Gastroesophageal sphincter (tissue), 4 donors: ENCODE data around the gene SLC19A2. TPM values are rescaled to one million over a fixed set of nuclear protein-coding genes. Genes with fewer than 3 reads are reported as not detected.

Experiments used
- ATAC-seq: fragments of 150-250 bp; one replicate; pipeline ENCODE4 v1.9.1; 2016; ENCODE audit warnings: mild to moderate bottlenecking, moderate library complexity
- H3K27ac ChIP-seq, 4 donors: fragments of 200-600 bp; sonication (generic) in 3 of 4; 1 replicate in 3 of 4; 2 replicates in 1 of 4; pipeline ENCODE4 v1.5.1; 2016 to 2019
- H3K27me3 ChIP-seq: fragments of 200-600 bp; sonication (generic); one replicate; pipeline ENCODE4 v1.5.1; 2019
- H3K36me3 ChIP-seq, 2 donors: fragments of 200-600 bp; sonication (generic); one replicate each; pipeline ENCODE4 v1.5.1; 2019; ENCODE audit warnings: control low read depth in 1 of 2
- H3K4me1 ChIP-seq, 3 donors: fragments of 200-600 bp; sonication (generic); 1 replicate in 2 of 3; 2 replicates in 1 of 3; pipeline ENCODE4 v1.5.1; 2016 to 2019; ENCODE audit warnings: control low read depth in 2 of 3
- H3K4me3 ChIP-seq, 2 donors: fragments of 200-600 bp; sonication (generic); one replicate each; pipeline ENCODE4 v1.5.1; 2019; ENCODE audit warnings: mild to moderate bottlenecking in 1 of 2, moderate library complexity in 1 of 2
- H3K9me3 ChIP-seq, 3 donors: fragments of 200-600 bp; sonication (generic); one replicate each; pipeline ENCODE4 v1.5.1; 2017 to 2019; ENCODE audit warnings: control low read depth in 2 of 3
- CTCF ChIP-seq, 4 experiments: fragments of 200-600 bp in 2 of 4; fragments of 450-650 bp in 2 of 4; sonication (generic) in 1 of 4; IDR thresholded peaks; one replicate each; pipeline ENCODE4 v1.5.1; 2017 to 2019; ENCODE audit warnings: antibody characterized with exemption in 4 of 4, mild to moderate bottlenecking in 2 of 4, moderate library complexity in 2 of 4
- EP300 ChIP-seq: sonication (generic); formaldehyde crosslinking; IDR thresholded peaks from one replicate; pipeline ENCODE4 v1.6.1; 2017; ENCODE audit warnings: antibody characterized with exemption, mild to moderate bottlenecking
- POLR2A ChIP-seq, 2 donors: fragments of 450-650 bp; IDR thresholded peaks; one replicate each; pipeline ENCODE4 v1.6.1; 2017; ENCODE audit warnings: antibody characterized with exemption in 2 of 2, mild to moderate bottlenecking in 2 of 2, moderate library complexity in 1 of 2
- POLR2AphosphoS5 ChIP-seq: sonication (generic); formaldehyde crosslinking; IDR thresholded peaks from one replicate; pipeline ENCODE4 v1.6.1; 2017; ENCODE audit warnings: antibody characterized with exemption
- WGBS, 2 donors: methylation state at CpG; one replicate each; pipeline ENCODE4 v1.1.5; 2018; ENCODE audit warnings: low coverage in 1 of 2; 5-methylcytosine and 5-hydroxymethylcytosine counted together
- total RNA-seq, 4 donors: library from RNA; depleted of rRNA; stranded (reverse); fragments of >200 nt; gene quantifications; one replicate each; pipeline ENCODE4 v1.1.0, GENCODE V29; 2016

SLC19A2 gene
- total RNA-seq, 4 donors from 2014 or later: 17.6 to 47.7 (median 25.9) TPM

- peak; percentile 42 for ATAC-seq
- no peaks in the 10 kb centered on the region for H3K9me3 ChIP-seq
- no peak for TF ChIP-seq POLR2A (IDR thresholded peaks at IDR 0.05)
- no peak for TF ChIP-seq EP300
- TF ChIP-seq CTCF (IDR thresholded peaks at IDR 0.05): no peak
- peak; percentile 43 for TF ChIP-seq POLR2AphosphoS5
Observed at GRCh38 chr1:169484683-169485430, 887 bp downstream of the SLC19A2 start.

GRCh38 chr1:169484101-169484500, 1.6 kb downstream of the SLC19A2 start:
- peak overlapping the region in 3 of 4 donors; percentile 94 to 100 (median 99) for H3K27ac ChIP-seq
- no peaks in the 10 kb centered on the region for H3K36me3 ChIP-seq
- WGBS, 2 donors: 61% methylated on average over 4 of the region's 4 CpGs
- TF ChIP-seq POLR2AphosphoS5 (no peak), POLR2A (IDR thresholded peaks at IDR 0.05) (no peak), CTCF (IDR thresholded peaks at IDR 0.05) (no peak), EP300 (no peak)
- ATAC-seq: no peak
- H3K4me3 ChIP-seq: peak overlapping the region; percentile 86 to 93
- peaks cover 7 to 59% (median 13%) of the 10 kb centered on the region in 3 donors for H3K4me1 ChIP-seq
- H3K9me3 ChIP-seq: no peaks in the 10 kb centered on the region
- H3K27me3 ChIP-seq: no peaks in the 10 kb centered on the region

More at GRCh38 chr1:169484683-169485430, 887 bp downstream of the SLC19A2 start:
- peaks cover 7 to 52% (median 13%) of the 10 kb centered on the region in 3 donors for H3K4me1 ChIP-seq
- H3K36me3 ChIP-seq: no peaks in the 10 kb centered on the region
- H3K4me3 ChIP-seq: peak overlapping the region; percentile 86 to 93
- no peaks in the 10 kb centered on the region for H3K27me3 ChIP-seq
- H3K27ac ChIP-seq: peak overlapping the region; percentile 94 to 100 (median 98)
- 9 to 21% methylated on average over 6 to 11 of the region's 15 CpGs for WGBS, 2 donors

- 39 to 75% methylated on average over 4 to 5 of the region's 5 CpGs for WGBS, 2 donors
- Histone ChIP-seq H3K27me3 (no peaks in the 10 kb centered on the region), H3K27ac (peak overlapping the region in 3 of 4 donors; percentile 94 to 100 (median 99)), H3K4me3 (peak overlapping the region; percentile 86 to 93), H3K36me3 (no peaks in the 10 kb centered on the region), H3K4me1 (peaks cover 7 to 59% (median 13%) of the 10 kb centered on the region in 3 donors), H3K9me3 (no peaks in the 10 kb centered on the region)
- ATAC-seq: no peak
- TF ChIP-seq EP300: no peak
- TF ChIP-seq POLR2AphosphoS5: peak; percentile 51
Observed at GRCh38 chr1:169483500-169483966, 2.2 kb downstream of the SLC19A2 start.

- no peak for TF ChIP-seq POLR2AphosphoS5
- Histone ChIP-seq H3K27ac (no peak overlapping the region), H3K27me3 (no peaks in the 10 kb centered on the region), H3K4me1 (peaks cover 0 to 35% (median 0%) of the 10 kb centered on the region in 3 donors), H3K9me3 (no peaks in the 10 kb centered on the region), H3K4me3 (no peak overlapping the region), H3K36me3 (peaks cover 0 to 23% of the 10 kb centered on the region in 2 donors)
- ATAC-seq: no peak
- WGBS, 2 donors: 71 to 95% methylated on average over 1 of the region's 1 CpG
Observed at GRCh38 chr1:169479363-169480066, 6.2 kb downstream of the SLC19A2 start.

GRCh38 chr1:169478094-169478672, 7.6 kb downstream of the SLC19A2 start:
- Histone ChIP-seq H3K27ac (no peak overlapping the region), H3K9me3 (no peaks in the 10 kb centered on the region), H3K36me3 (peaks cover 0 to 23% of the 10 kb centered on the region in 2 donors), H3K4me1 (peaks cover 0 to 22% (median 0%) of the 10 kb centered on the region in 3 donors), H3K27me3 (no peaks in the 10 kb centered on the region), H3K4me3 (no peak overlapping the region)
- no peak for ATAC-seq
- TF ChIP-seq POLR2A (IDR thresholded peaks at IDR 0.05) (no peak), CTCF (IDR thresholded peaks at IDR 0.05) (no peak), POLR2AphosphoS5 (no peak), EP300 (no peak)
- 98 to 100% methylated on average over 1 to 3 of the region's 5 CpGs for WGBS, 2 donors
